IMR-90 (cell line): Measurements from ENCODE around the gene CAMK2D. TPM values are rescaled to one million over a fixed set of nuclear protein-coding genes. Genes with fewer than 3 reads are reported as not detected.

Source experiments
- ATAC-seq: fragments of 200-7000 bp; cut with Tn5 transposase; 2 replicates; pipeline ENCODE4 v1.9.1; 2020; ENCODE audit warnings: low read depth, mild to moderate bottlenecking, moderate library complexity
- BruUV-seq: library from RNA; stranded (reverse); fragments of 400-500 nt; replicated peaks from 2 replicates; lab custom pipeline; 2021; lab: Mats Ljungman, UMichigan
- CTCF ChIA-PET: fragments of 300-600 bp; formaldehyde crosslinking; extraction: SDS; loops from one replicate; lab custom pipeline; 2021; ENCODE audit warnings: antibody characterized with exemption; lab: Yijun Ruan, JAX
- POLR2A ChIA-PET: fragments of 300-600 bp; sonication (Branson Sonifier 250); formaldehyde crosslinking; loops from one replicate; lab custom pipeline; 2022; ENCODE audit warnings: antibody characterized with exemption; ENCODE audit not compliant: unreplicated experiment; lab: Charles Lee
- DNase-seq: peaks from one replicate; pipeline ENCODE4 v3.0.0; 2013
- H2AFZ ChIP-seq: replicated peaks from 2 replicates; pipeline ENCODE3; 2013; ENCODE audit warnings: low read length, mild to moderate bottlenecking; ENCODE audit not compliant: poor library complexity
- H2AK5ac ChIP-seq: 2 replicates; pipeline ENCODE4 v1.6.1; 2013; ENCODE audit warnings: low read depth, low read length, inconsistent platforms
- H2AK9ac ChIP-seq: replicated peaks from 2 replicates; pipeline ENCODE3; 2013; ENCODE audit warnings: mild to moderate bottlenecking, low read depth, low read length, moderate library complexity; ENCODE audit not compliant: poor library complexity
- H2BK120ac ChIP-seq: 2 replicates; pipeline ENCODE4 v1.6.1; 2013; ENCODE audit warnings: low read depth, low read length, inconsistent platforms
- H2BK15ac ChIP-seq: 3 replicates; pipeline ENCODE4 v1.6.1; 2013; ENCODE audit warnings: low read depth, low read length, inconsistent platforms
- H2BK20ac ChIP-seq: 2 replicates; pipeline ENCODE4 v1.6.1; 2013; ENCODE audit warnings: low read depth, mild to moderate bottlenecking, inconsistent platforms, low read length, moderate library complexity
- H2BK5ac ChIP-seq: 2 replicates; pipeline ENCODE4 v1.6.1; 2013; ENCODE audit warnings: mild to moderate bottlenecking, low read depth, low read length, inconsistent platforms; ENCODE audit not compliant: poor library complexity, severe bottlenecking
- H3K14ac ChIP-seq: replicated peaks from 2 replicates; pipeline ENCODE4 v1.6.1; 2013; ENCODE audit warnings: low read depth, low read length, inconsistent platforms
- H3K18ac ChIP-seq: 2 replicates; pipeline ENCODE4 v1.6.1; 2013; ENCODE audit warnings: low read depth, low read length, control low read depth
- H3K23ac ChIP-seq: 2 replicates; pipeline ENCODE4 v1.6.1; 2013; ENCODE audit warnings: low read depth, low read length, inconsistent platforms
- H3K27ac ChIP-seq: 2 replicates; pipeline ENCODE4 v1.5.1; 2013; ENCODE audit warnings: mild to moderate bottlenecking, control low read depth, low read length; ENCODE audit not compliant: insufficient read depth
- H3K27me3 ChIP-seq: 2 replicates; pipeline ENCODE4 v1.6.1; 2013; ENCODE audit warnings: low read length; ENCODE audit not compliant: control insufficient read depth, insufficient read depth
- H3K36me3 ChIP-seq: 2 replicates; pipeline ENCODE4 v1.6.1; 2013; ENCODE audit warnings: low read length, mixed read lengths; ENCODE audit not compliant: control insufficient read depth, insufficient read depth
- H3K4ac ChIP-seq: 2 replicates; pipeline ENCODE4 v1.6.1; 2013; ENCODE audit warnings: low read depth, low read length, inconsistent platforms
- H3K4me1 ChIP-seq: 2 replicates; pipeline ENCODE4 v1.6.1; 2013; ENCODE audit warnings: low read length, mixed read lengths; ENCODE audit not compliant: control insufficient read depth, insufficient read depth
- H3K4me2 ChIP-seq: 2 replicates; pipeline ENCODE4 v1.6.1; 2013; ENCODE audit warnings: low read depth, mild to moderate bottlenecking, control low read depth, low read length, moderate library complexity
- H3K4me3 ChIP-seq: 2 replicates; pipeline ENCODE4 v1.5.1; 2013; ENCODE audit warnings: low read depth, mild to moderate bottlenecking, control low read depth, low read length, moderate library complexity; ENCODE audit not compliant: insufficient read depth
- H3K56ac ChIP-seq: 2 replicates; pipeline ENCODE4 v1.6.1; 2013; ENCODE audit warnings: low read length, inconsistent platforms; ENCODE audit not compliant: insufficient read depth; ENCODE audit errors: extremely low read depth
- H3K79me1 ChIP-seq, 2 experiments: 2 replicates each; pipeline ENCODE4 v1.6.1; 2013; ENCODE audit warnings: low read length in 2 of 2, inconsistent platforms in 1 of 2, low read depth in 1 of 2
- H3K9ac ChIP-seq: 2 replicates; pipeline ENCODE4 v1.6.1; 2013; ENCODE audit warnings: low read depth, low read length, control low read depth
- H3K9me1 ChIP-seq: 2 replicates; pipeline ENCODE4 v1.6.1; 2013; ENCODE audit warnings: low read length, inconsistent platforms; ENCODE audit not compliant: insufficient read depth
- H3K9me3 ChIP-seq: 2 replicates; pipeline ENCODE4 v1.6.1; 2013; ENCODE audit warnings: low read length; ENCODE audit not compliant: control insufficient read depth, insufficient read depth
- H4K20me1 ChIP-seq: 2 replicates; pipeline ENCODE4 v1.6.1; 2013; ENCODE audit warnings: low read length, inconsistent platforms; ENCODE audit not compliant: insufficient read depth
- H4K5ac ChIP-seq: 2 replicates; pipeline ENCODE4 v1.6.1; 2013; ENCODE audit warnings: mild to moderate bottlenecking, low read depth, low read length, control low read depth
- H4K8ac ChIP-seq, 2 experiments: 2 replicates each; pipeline ENCODE4 v1.6.1; 2013; ENCODE audit warnings: low read depth in 2 of 2, low read length in 2 of 2, control low read depth in 1 of 2, inconsistent platforms in 1 of 2
- H4K91ac ChIP-seq: 2 replicates; pipeline ENCODE4 v1.6.1; 2013; ENCODE audit warnings: low read depth, low read length, inconsistent platforms; ENCODE audit not compliant: insufficient read depth
- BHLHE40 ChIP-seq: fragments of 150-350 bp; IDR thresholded peaks from 2 replicates; pipeline ENCODE4 v1.6.1; 2016; ENCODE audit warnings: mild to moderate bottlenecking, low read depth, low read length
- CHD1 ChIP-seq: IDR thresholded peaks from 2 replicates; pipeline ENCODE4 v1.6.1; 2012; ENCODE audit warnings: low read depth, low read length, improper control_type of control experiment
- FOS ChIP-seq: fragments of 150-350 bp; IDR thresholded peaks from 2 replicates; pipeline ENCODE4 v1.6.1; 2016; ENCODE audit warnings: low read depth, low read length
- MAZ ChIP-seq: IDR thresholded peaks from 2 replicates; pipeline ENCODE4 v1.6.1; 2012; ENCODE audit warnings: low read depth, mild to moderate bottlenecking, low read length, improper control_type of control experiment, moderate library complexity, borderline replicate concordance
- MXI1 ChIP-seq: IDR thresholded peaks from 2 replicates; pipeline ENCODE4 v1.6.1; 2012; ENCODE audit warnings: low read depth, mild to moderate bottlenecking, low read length, moderate library complexity, borderline replicate concordance
- RAD21 ChIP-seq: IDR thresholded peaks from 2 replicates; pipeline ENCODE4 v1.6.1; 2012; ENCODE audit warnings: low read length, improper control_type of control experiment
- RCOR1 ChIP-seq: IDR thresholded peaks from 2 replicates; pipeline ENCODE4 v1.6.1; 2012; ENCODE audit warnings: mild to moderate bottlenecking, low read length, improper control_type of control experiment; ENCODE audit not compliant: insufficient replicate concordance
- WGBS, 2 experiments: methylation state at CpG; one replicate each; pipeline versions ENCODE4 v1.1.5 to v1.1.7; 2013; ENCODE audit warnings: missing lambda C conversion rate in 2 of 2; ENCODE audit not compliant: insufficient read length in 1 of 2; ENCODE audit errors: extremely low coverage in 2 of 2; 5-methylcytosine and 5-hydroxymethylcytosine counted together
- dilution Hi-C: fragments of 300-500 bp; cut with HindIII; formaldehyde crosslinking; loops from one replicate; pipeline ENCODE4 v1.14.3; 2018; ENCODE audit warnings: low sequenced_read_pairs; ENCODE audit not compliant: unreplicated experiment
- in situ Hi-C: fragments of 300-500 bp; cut with MboI; formaldehyde crosslinking; loops from 3 replicates; pipeline ENCODE4 v1.14.3; 2019; ENCODE audit warnings: low sequenced_read_pairs, inconsistent platforms, mixed read lengths
- intact Hi-C: fragments of 100-400 bp; cut with micrococcal nuclease; formaldehyde crosslinking; loops from 2 replicates; pipeline ENCODE4 v1.10.0; 2022
- polyA plus RNA-seq, 3 experiments: library from polyadenylated mRNA; depleted of rRNA; stranded (reverse); fragments of >200 nt; gene quantifications; 2 replicates each; pipeline ENCODE4 v1.2.3, GENCODE V29; 2012; ENCODE audit warnings: low replicate concordance in 1 of 3
- total RNA-seq: library from RNA; depleted of rRNA; stranded (reverse); fragments of >200 nt; gene quantifications from 2 replicates; pipeline ENCODE4 v1.2.3, GENCODE V29; 2012
- TF ChIP-seq, protein P1 (sequence below): fragments of 150-350 bp; IDR thresholded peaks from 2 replicates; pipeline ENCODE4 v1.6.1; 2017; ENCODE audit warnings: mild to moderate bottlenecking, antibody characterized with exemption, low read length, low read depth

The CAMK2D gene
- total and polyA plus RNA-seq, 2 of the 4 experiments (the other 2 are of a cell fraction), result 44.6 to 156 TPM

DNA sequence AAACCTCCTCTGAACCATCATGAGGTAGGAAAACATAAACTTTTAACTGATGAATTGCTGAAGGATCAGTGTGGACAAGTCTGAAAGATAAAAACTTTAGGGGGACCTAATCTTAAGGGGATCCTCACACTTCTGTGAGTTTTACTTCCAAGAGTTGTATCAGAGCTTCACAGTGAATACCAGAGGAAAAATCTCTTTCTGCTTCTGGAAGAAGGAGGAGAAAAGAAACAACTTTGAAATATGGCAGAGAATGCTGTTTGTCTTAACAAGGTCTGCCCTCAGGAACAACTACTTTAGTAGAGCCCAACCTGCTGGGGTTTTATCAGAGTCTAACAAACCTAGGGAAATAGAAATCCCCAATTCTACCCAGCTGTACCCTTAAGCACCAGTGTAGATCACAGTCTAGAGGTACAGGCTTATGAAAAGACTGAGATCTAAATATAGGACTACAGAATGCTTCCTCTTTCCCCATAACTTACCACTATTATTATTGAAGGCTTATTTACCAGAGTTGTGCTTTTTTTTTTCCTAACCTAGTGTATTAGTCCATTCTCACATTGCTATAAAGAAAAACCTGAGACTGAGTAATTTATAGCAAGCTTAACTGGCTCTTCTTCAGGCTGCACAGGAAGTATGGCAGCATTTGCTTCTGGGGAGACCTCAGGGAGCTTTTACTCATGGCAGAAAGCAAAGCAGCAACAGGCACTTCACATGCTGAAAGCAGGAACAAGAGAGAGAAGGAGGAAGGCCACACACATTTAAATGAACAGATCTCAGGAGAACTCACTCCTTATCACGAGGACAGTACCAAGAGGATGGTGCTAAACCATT, 167.9 kb downstream of the CAMK2D start (continued):
- no peak for TF ChIP-seq BHLHE40

- H3K18ac ChIP-seq, result no peak overlapping the region
- peaks cover 22 to 33% of the 10 kb centered on the region in 2 experiments for H3K79me1 ChIP-seq
- DNase-seq, result peak; percentile 44
- dilution Hi-C loops, result no loop called here
- H3K23ac ChIP-seq, result no peak overlapping the region
- no peak overlapping the region for H3K56ac ChIP-seq
- no peak overlapping the region for H3K4me2 ChIP-seq
- no peak overlapping the region for H4K91ac ChIP-seq
- no peaks in the 10 kb centered on the region for H3K9me3 ChIP-seq
- no peak overlapping the region for H4K8ac ChIP-seq
- no peak overlapping the region for H3K4ac ChIP-seq
- H2BK120ac ChIP-seq, result no peak overlapping the region
- BruUV-seq, result no TSS peak
- CTCF ChIA-PET, result no interaction called here
- POLR2A ChIA-PET, result no interaction called here
- no peak overlapping the region for H3K9ac ChIP-seq
- in situ Hi-C loops, result no loop called here
- peaks cover 1% of the 10 kb centered on the region; the same call in 1 of the 2 replicates for H3K36me3 ChIP-seq
- no peak overlapping the region for H3K4me3 ChIP-seq
- H3K27ac ChIP-seq, result no peak overlapping the region
- no peak overlapping the region for H2AK9ac ChIP-seq
- H3K4me1 ChIP-seq, result peaks cover 12% of the 10 kb centered on the region
- H2AK5ac ChIP-seq, result no peak overlapping the region
- ATAC-seq, result no peak; the same call in 1 of the 2 replicates
- H3K14ac ChIP-seq, result no peak overlapping the region
- WGBS, 2 experiments, result no CpG with 5 or more reads among the region's 1 CpG
- 0 out of 2 replicates have a peak, but pooled peaks cover 4% of the 10 kb centered on the region for H4K20me1 ChIP-seq
- H3K9me1 ChIP-seq, result peaks cover 3% of the 10 kb centered on the region; the same call in 1 of the 2 replicates
- H2BK5ac ChIP-seq, result no peak overlapping the region
- no peak overlapping the region for H2AFZ ChIP-seq
- H2BK20ac ChIP-seq, result no peak overlapping the region
- no peak overlapping the region for H2BK15ac ChIP-seq
- intact Hi-C loops, result no loop called here
- no peaks in the 10 kb centered on the region for H3K27me3 ChIP-seq
- no peak overlapping the region for H4K5ac ChIP-seq
- no peak for TF ChIP-seq FOS
- TF ChIP-seq CHD1, result no peak
- TF ChIP-seq, protein P1, sequence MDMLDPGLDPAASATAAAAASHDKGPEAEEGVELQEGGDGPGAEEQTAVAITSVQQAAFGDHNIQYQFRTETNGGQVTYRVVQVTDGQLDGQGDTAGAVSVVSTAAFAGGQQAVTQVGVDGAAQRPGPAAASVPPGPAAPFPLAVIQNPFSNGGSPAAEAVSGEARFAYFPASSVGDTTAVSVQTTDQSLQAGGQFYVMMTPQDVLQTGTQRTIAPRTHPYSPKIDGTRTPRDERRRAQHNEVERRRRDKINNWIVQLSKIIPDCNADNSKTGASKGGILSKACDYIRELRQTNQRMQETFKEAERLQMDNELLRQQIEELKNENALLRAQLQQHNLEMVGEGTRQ, result no peak
- no peak for TF ChIP-seq MAZ
- TF ChIP-seq RCOR1, result no peak
- no peak for TF ChIP-seq RAD21
- no peak for TF ChIP-seq MXI1
Observed at GRCh38 chr4:113591982-113592381, 169.6 kb downstream of the CAMK2D start.
